ENCODE results near the gene SPAG16.
"Not testable (repeated sequence)": the region's sequence is repeated elsewhere in the genome, so short reads cannot be mapped to it uniquely, and the experiment has no call there.

Gene SPAG16

GRCh38 chr2:214029190-214029589 lies 744.9 kb downstream of the SPAG16 start:
- Histone ChIP-seq H3K4me3 (no peak overlapping the region), H3K36me3 (replicated peaks) (no peaks in the 10 kb centered on the region), H3K4me1 (peaks cover 12% of the 10 kb centered on the region), H3K27me3 (ENCODE audit: low read depth) (no peaks in the 10 kb centered on the region), H3K9me3 (no peaks in the 10 kb centered on the region)
- no peak for DNase-seq (ENCODE audit: low spot score in 2 of 2)
- in situ Hi-C loops (cut with MboI; ENCODE audit: low sequenced_read_pairs) = no loop called here

DNA sequence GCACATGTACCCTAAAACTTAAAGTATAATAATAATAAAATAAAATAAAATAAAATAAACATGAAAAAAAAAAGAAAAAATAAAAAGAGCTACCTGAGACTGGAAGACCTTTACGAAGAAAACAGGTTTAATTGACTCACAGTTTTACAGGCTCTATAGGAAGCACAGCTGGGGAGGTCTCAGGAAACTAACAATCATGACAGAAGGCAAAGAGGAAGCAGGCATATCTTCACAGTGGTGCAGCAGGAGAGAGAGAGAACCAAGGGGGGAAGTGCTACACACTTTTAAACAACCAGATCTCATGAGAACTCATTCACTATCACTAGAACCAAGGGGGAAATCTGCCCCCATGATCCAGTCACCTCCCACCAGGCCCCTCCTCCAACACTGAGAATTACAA lies 747.3 kb downstream of the SPAG16 start:
- Histone ChIP-seq H3K4me1 (peaks cover 12% of the 10 kb centered on the region), H3K36me3 (replicated peaks) (no peaks in the 10 kb centered on the region), H3K4me3 (no peak overlapping the region), H3K27me3 (ENCODE audit: low read depth) (no peaks in the 10 kb centered on the region), H3K9me3 (no peaks in the 10 kb centered on the region)
- in situ Hi-C loops (cut with MboI; ENCODE audit: low sequenced_read_pairs) = no loop called here
- no peak for DNase-seq (ENCODE audit: low spot score in 2 of 2)

DNA sequence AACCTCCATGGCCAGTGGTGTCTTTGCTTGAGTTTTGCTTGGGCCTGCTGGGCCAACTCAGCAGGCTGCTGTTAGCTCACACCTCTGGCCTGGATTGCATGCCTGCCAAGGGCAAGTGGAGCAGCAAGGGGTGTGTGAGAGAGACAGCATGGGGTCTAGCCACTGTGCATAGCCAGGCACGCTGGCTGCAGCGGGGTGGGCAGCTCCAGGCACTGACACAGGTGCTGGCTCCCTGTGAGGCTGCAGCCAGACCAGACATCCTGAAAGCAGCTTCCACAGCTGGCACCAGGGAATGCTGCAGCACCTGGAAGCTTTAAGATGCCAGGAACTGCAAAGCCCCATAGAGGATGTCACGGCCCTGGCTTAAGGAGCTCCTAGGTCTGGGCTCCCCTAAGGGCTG lies 750.2 kb downstream of the SPAG16 start:
- no peaks in the 10 kb centered on the region for H3K27me3 ChIP-seq (ENCODE audit: low read depth)
- no peaks in the 10 kb centered on the region for H3K9me3 ChIP-seq
- no peak overlapping the region for H3K4me3 ChIP-seq
- DNase-seq (ENCODE audit: low spot score in 2 of 2) = no peak
- peaks cover 12% of the 10 kb centered on the region for H3K4me1 ChIP-seq
- in situ Hi-C loops (cut with MboI; ENCODE audit: low sequenced_read_pairs) = no loop called here
- H3K36me3 ChIP-seq (replicated peaks) = no peaks in the 10 kb centered on the region

DNA sequence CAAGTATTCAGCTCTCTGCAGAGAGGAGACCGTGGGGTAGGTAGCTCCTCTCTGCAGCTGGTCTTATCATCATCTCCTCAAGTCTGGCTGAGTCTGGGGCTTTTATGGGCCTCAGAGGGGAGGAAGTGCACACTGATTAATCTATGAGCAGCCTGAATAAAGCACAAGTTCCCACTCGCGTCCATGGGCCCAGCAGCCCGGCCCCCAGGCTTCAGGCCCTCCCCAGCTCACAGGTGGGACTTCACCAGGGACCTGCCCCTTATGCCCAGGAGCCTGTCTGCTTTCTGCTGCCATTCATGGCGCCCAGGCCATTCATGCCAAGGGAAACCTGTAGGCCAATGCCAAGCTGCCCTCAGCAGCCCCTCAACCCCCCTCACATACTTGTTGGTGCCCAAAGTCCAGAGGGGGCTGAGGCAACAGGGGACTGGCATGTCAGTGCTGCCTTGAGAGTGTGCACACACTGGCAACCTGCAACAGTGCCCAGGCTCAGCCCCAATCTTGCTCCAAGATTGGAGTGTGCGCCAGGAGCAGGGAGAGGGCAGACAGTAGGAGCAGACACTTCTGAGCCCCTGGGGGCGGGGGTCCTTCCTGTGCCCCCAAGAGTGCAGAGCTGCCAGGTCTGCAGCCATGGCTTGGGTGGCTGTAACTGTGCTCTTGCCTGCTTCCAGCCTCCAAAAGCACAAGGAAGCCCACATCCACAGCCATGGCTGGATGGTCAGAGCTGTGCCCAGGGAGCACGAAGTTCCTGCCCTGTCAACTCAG lies 751.0 kb downstream of the SPAG16 start:
- Histone ChIP-seq H3K4me1 (peaks cover 12% of the 10 kb centered on the region), H3K27me3 (ENCODE audit: low read depth) (no peaks in the 10 kb centered on the region), H3K36me3 (replicated peaks) (no peaks in the 10 kb centered on the region), H3K4me3 (no peak overlapping the region), H3K9me3 (no peaks in the 10 kb centered on the region)
- in situ Hi-C loops (cut with MboI; ENCODE audit: low sequenced_read_pairs) = no loop called here
- DNase-seq (ENCODE audit: low spot score in 2 of 2) = no peak

DNA sequence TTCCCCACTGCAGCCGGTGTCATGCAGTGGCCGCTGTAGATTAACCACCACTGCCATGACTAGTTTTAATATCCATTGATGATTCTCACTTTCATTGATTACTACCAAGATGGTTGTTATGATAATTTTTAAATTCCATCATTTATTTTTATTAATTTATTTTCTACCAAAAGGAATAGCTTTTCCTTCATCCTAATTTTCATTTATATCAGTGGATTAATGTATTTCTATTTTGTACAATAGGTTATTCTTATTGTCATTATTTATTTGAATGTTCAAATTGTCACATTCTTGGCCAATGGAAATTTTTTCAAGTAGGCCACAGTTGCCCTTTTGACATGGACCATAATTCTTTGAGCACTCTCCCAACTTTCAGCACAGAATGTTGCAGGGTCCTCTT lies 751.7 kb downstream of the SPAG16 start:
- Histone ChIP-seq H3K4me3 (no peak overlapping the region), H3K4me1 (peaks cover 12% of the 10 kb centered on the region), H3K9me3 (no peaks in the 10 kb centered on the region), H3K27me3 (ENCODE audit: low read depth) (no peaks in the 10 kb centered on the region), H3K36me3 (replicated peaks) (no peaks in the 10 kb centered on the region)
- no peak for DNase-seq (ENCODE audit: low spot score in 2 of 2)
- in situ Hi-C loops (cut with MboI; ENCODE audit: low sequenced_read_pairs) = no loop called here

- no peaks in the 10 kb centered on the region for H3K9me3 ChIP-seq
- H3K4me1 ChIP-seq = no peaks in the 10 kb centered on the region
- in situ Hi-C loops (cut with MboI; ENCODE audit: low sequenced_read_pairs) = no loop called here
- no peak for DNase-seq (ENCODE audit: low spot score in 2 of 2)
- no peak overlapping the region for H3K4me3 ChIP-seq
- H3K27me3 ChIP-seq (ENCODE audit: low read depth) = no peaks in the 10 kb centered on the region
- no peaks in the 10 kb centered on the region for H3K36me3 ChIP-seq (replicated peaks)
These were observed 753.9 kb downstream of the SPAG16 start for GRCh38 chr2:214038186-214038585.

- in situ Hi-C loops (cut with MboI; ENCODE audit: low sequenced_read_pairs) = no loop called here
- no peaks in the 10 kb centered on the region for H3K27me3 ChIP-seq (ENCODE audit: low read depth)
- H3K9me3 ChIP-seq = no peaks in the 10 kb centered on the region
- H3K4me1 ChIP-seq = no peaks in the 10 kb centered on the region; the same call in 1 of the 2 replicates
- DNase-seq (ENCODE audit: low spot score in 2 of 2) = no peak
- no peak overlapping the region for H3K4me3 ChIP-seq
- H3K36me3 ChIP-seq (replicated peaks) = no peaks in the 10 kb centered on the region
These were observed 766.5 kb downstream of the SPAG16 start for GRCh38 chr2:214050731-214051130.

DNA sequence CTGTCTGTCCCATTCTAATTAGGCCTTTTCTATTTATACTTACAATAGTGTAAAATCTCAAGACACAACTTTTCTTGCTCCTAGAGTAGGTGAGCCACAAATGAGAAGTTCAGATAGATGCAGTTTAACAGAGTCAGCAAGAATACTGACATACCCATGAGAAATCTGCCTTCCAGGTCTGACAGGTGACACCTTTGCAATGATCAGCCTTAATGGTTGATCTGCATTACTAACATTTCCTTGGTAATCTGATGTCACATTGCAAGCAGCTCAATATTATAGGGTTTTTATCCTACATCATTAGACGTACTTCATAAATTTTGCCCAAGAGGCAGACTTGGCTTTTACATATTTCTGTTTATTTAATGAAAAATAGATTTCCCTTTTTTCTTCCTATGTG lies 767.3 kb downstream of the SPAG16 start:
- no peaks in the 10 kb centered on the region for H3K36me3 ChIP-seq (replicated peaks)
- no peak for DNase-seq (ENCODE audit: low spot score in 2 of 2)
- no peaks in the 10 kb centered on the region for H3K27me3 ChIP-seq (ENCODE audit: low read depth)
- in situ Hi-C loops (cut with MboI; ENCODE audit: low sequenced_read_pairs) = no loop called here
- no peaks in the 10 kb centered on the region; the same call in 1 of the 2 replicates for H3K4me1 ChIP-seq
- no peak overlapping the region for H3K4me3 ChIP-seq
- no peaks in the 10 kb centered on the region for H3K9me3 ChIP-seq

GRCh38 chr2:214052235-214052634 lies 768.0 kb downstream of the SPAG16 start:
- Histone ChIP-seq H3K4me1 (no peaks in the 10 kb centered on the region; the same call in 1 of the 2 replicates), H3K4me3 (no peak overlapping the region), H3K36me3 (replicated peaks) (no peaks in the 10 kb centered on the region), H3K27me3 (ENCODE audit: low read depth) (no peaks in the 10 kb centered on the region), H3K9me3 (no peaks in the 10 kb centered on the region)
- DNase-seq (ENCODE audit: low spot score in 2 of 2) = no peak
- in situ Hi-C loops (cut with MboI; ENCODE audit: low sequenced_read_pairs) = no loop called here

DNA sequence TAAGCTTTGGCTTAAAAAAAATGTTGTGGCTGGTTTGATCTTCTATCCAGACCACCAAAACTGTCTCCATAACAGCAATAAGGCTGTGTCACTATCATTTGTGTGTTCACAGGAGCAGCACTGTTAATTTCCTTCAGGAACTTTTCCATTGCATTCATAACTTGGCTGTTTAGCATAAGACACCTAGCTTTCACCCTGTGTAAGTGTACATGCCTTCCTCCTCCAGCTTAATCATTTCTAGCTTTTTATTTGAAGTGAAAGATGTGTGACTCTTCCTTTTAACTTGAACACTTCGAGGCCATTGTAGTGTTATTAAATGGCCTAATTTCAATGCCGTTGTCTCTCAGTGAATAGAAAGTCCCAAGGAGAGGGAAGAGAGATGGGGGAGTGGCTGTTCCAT lies 773.7 kb downstream of the SPAG16 start:
- DNase-seq (ENCODE audit: low spot score in 2 of 2) = no peak
- no peaks in the 10 kb centered on the region for H3K36me3 ChIP-seq (replicated peaks)
- no peaks in the 10 kb centered on the region for H3K4me1 ChIP-seq
- no peaks in the 10 kb centered on the region for H3K9me3 ChIP-seq
- no peak overlapping the region for H3K4me3 ChIP-seq
- H3K27me3 ChIP-seq (ENCODE audit: low read depth) = no peaks in the 10 kb centered on the region
- in situ Hi-C loops (cut with MboI; ENCODE audit: low sequenced_read_pairs) = no loop called here

DNA sequence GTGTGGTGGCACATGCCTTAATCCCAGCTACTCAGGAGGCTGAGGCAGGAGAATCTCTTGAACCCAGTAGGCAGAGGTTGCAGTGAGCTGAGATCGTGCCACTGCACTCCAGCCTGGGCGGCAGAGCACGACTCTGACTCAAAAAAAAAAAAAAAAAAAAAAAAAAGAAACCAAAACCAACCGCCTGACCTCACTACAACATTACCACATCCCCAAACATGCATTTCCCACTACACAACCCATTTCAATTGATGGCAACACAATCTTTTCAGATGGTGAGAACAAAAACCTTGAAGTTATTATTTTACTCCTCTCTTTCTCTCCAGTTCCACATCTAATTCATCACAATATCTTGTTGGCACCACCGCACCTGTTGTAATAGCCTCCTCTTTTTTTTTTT lies 778.0 kb downstream of the SPAG16 start:
- H3K36me3 ChIP-seq (replicated peaks); H3K4me3 ChIP-seq; H3K9me3 ChIP-seq; in situ Hi-C loops (cut with MboI; ENCODE audit: low sequenced_read_pairs); H3K4me1 ChIP-seq; H3K27me3 ChIP-seq (ENCODE audit: low read depth); DNase-seq (ENCODE audit: low spot score in 2 of 2): not testable (repeated sequence)

GRCh38 chr2:214064471-214064870 lies 780.2 kb downstream of the SPAG16 start:
- Histone ChIP-seq H3K4me3 (no peak overlapping the region), H3K9me3 (no peaks in the 10 kb centered on the region), H3K4me1 (no peaks in the 10 kb centered on the region), H3K36me3 (replicated peaks) (no peaks in the 10 kb centered on the region), H3K27me3 (ENCODE audit: low read depth) (no peaks in the 10 kb centered on the region)
- DNase-seq (ENCODE audit: low spot score in 2 of 2) = no peak
- in situ Hi-C loops (cut with MboI; ENCODE audit: low sequenced_read_pairs) = no loop called here

GRCh38 chr2:214066862-214067261 lies 782.6 kb downstream of the SPAG16 start:
- DNase-seq (ENCODE audit: low spot score in 2 of 2) = no peak
- H3K4me1 ChIP-seq = no peaks in the 10 kb centered on the region
- H3K4me3 ChIP-seq = no peak overlapping the region
- no peaks in the 10 kb centered on the region for H3K36me3 ChIP-seq (replicated peaks)
- H3K9me3 ChIP-seq = no peaks in the 10 kb centered on the region
- in situ Hi-C loops (cut with MboI; ENCODE audit: low sequenced_read_pairs) = no loop called here
- no peaks in the 10 kb centered on the region for H3K27me3 ChIP-seq (ENCODE audit: low read depth)

- no peaks in the 10 kb centered on the region for H3K27me3 ChIP-seq (ENCODE audit: low read depth)
- no peaks in the 10 kb centered on the region for H3K4me1 ChIP-seq
- H3K9me3 ChIP-seq = no peaks in the 10 kb centered on the region
- in situ Hi-C loops (cut with MboI; ENCODE audit: low sequenced_read_pairs) = no loop called here
- no peak overlapping the region for H3K4me3 ChIP-seq
- no peak for DNase-seq (ENCODE audit: low spot score in 2 of 2)
- no peaks in the 10 kb centered on the region for H3K36me3 ChIP-seq (replicated peaks)
These were observed 785.0 kb downstream of the SPAG16 start for GRCh38 chr2:214069254-214069653.

GRCh38 chr2:214075456-214075855 lies 791.2 kb downstream of the SPAG16 start:
- in situ Hi-C loops (cut with MboI; ENCODE audit: low sequenced_read_pairs) = no loop called here
- DNase-seq (ENCODE audit: low spot score in 2 of 2) = no peak
- H3K9me3 ChIP-seq = no peaks in the 10 kb centered on the region
- H3K4me1 ChIP-seq = no peaks in the 10 kb centered on the region
- no peaks in the 10 kb centered on the region for H3K36me3 ChIP-seq (replicated peaks)
- H3K4me3 ChIP-seq = no peak overlapping the region
- H3K27me3 ChIP-seq (ENCODE audit: low read depth) = no peaks in the 10 kb centered on the region
